ENCODE measurements around the gene TMEM134.

TMEM134 gene

DNA sequence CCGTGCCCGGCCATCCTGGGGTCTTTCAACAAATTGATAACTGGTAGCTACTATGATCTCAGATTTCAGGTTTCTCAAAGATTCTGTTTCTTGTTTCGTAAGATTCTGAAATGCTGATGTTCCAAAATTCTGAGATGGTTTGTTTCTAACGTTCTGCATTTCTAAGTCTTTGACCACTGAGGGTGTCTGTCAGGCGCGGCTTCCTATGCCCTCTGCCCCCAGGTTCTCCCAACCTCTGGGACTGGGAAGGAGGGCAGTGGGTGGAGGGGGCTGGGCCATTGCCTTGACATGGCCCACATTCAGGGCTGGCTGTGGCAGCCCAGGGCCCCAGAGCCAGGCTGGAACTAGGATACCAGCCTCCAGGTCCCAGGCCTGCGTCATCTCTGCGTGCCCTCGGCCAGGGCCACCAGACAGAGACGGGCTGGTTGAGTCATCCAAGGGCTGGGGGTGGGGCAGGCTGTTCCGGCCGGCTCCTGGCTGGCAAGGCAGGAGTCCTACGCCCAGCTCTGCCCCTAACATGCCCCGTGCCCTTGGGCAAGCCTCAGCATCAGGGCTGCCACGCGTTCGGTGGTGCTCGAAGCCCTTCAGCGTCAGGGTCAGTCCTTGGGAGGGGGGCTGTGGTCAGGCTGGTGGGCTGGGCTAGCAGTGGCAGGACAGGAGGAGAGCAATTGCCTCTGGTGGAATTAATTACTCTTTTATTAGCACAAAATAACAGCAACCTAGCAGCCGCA is 5.2 kb downstream of the TMEM134 start:
- TF ChIP-seq GATA3 (IDR thresholded peaks at IDR 0.05; ENCODE audit: low read depth, low read length), result no peak
- TF ChIP-seq GATA2 (IDR thresholded peaks at IDR 0.05; ENCODE audit: low read depth, low read length), result no peak

DNA sequence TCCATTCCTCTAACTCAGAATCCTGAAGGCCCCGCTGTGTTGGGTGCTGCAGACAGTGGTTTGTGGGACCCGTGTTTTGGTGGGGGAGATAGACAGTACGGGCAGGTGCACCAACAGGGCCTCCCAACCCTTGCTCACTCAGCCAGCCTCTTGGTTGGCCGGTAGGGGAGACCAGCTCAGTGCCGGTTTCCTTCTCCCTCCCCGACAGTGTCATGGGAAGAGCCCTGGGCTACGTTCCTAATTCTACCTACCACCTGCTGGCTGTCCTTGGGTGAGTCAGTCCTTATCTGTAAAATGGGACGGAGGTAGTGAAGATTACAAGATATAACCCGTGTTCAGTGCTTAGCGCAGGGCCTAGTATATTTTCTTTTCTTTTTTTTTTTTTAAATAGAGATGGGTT is 5.9 kb downstream of the TMEM134 start:
- TF ChIP-seq GATA3 (IDR thresholded peaks at IDR 0.05; ENCODE audit: low read depth, low read length) (no peak), GATA2 (IDR thresholded peaks at IDR 0.05; ENCODE audit: low read depth, low read length) (no peak)

DNA sequence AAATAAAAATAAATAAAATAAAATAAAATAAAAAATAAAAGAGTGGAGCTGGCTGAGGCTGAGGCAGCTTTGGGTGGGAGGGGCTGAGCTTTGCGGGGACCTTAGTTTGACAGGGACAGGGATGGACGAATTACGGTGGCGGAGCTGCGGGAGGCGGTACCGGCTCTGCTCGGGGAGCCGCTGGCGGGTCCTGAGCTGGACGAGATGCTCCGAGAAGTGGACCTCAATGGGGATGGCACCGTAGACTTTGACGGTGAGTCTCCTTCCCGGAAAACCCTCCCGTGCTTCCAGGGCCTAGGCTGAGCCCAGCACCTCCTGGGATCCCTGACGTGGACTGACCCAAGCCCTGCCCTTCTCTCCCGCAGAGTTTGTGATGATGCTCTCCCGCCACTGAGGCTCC is 10.8 kb downstream of the TMEM134 start:
- TF ChIP-seq GATA3 (IDR thresholded peaks at IDR 0.05; ENCODE audit: low read depth, low read length), result no peak
- no peak for TF ChIP-seq GATA2 (IDR thresholded peaks at IDR 0.05; ENCODE audit: low read depth, low read length)

DNA sequence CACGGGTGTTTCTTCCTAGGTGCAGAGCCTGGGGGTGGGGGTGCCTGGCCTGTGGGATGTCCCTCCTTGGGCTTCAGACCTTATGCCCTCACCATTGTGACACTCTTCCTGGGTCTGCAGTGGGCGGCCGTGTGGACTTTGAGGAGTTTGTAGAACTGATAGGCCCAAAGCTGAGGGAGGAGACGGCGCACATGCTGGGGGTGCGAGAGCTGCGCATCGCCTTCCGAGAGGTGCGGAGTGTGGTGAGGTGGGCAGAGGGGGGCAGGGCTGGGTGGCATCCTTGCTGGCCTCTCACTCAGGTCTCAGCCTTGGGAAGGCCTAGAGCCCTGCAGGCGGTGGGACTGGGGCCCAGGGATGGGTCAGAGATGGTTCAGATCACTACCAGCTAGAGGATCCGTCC is 11.6 kb downstream of the TMEM134 start:
- TF ChIP-seq GATA2 (IDR thresholded peaks at IDR 0.05; ENCODE audit: low read depth, low read length), result no peak
- no peak for TF ChIP-seq GATA3 (IDR thresholded peaks at IDR 0.05; ENCODE audit: low read depth, low read length)

GRCh38 chr11:67456068-67456705 is 12.9 kb downstream of the TMEM134 start:
- TF ChIP-seq GATA2 (IDR thresholded peaks at IDR 0.05; ENCODE audit: low read depth, low read length), result no peak
- TF ChIP-seq GATA3 (IDR thresholded peaks at IDR 0.05; ENCODE audit: low read depth, low read length), result no peak

DNA sequence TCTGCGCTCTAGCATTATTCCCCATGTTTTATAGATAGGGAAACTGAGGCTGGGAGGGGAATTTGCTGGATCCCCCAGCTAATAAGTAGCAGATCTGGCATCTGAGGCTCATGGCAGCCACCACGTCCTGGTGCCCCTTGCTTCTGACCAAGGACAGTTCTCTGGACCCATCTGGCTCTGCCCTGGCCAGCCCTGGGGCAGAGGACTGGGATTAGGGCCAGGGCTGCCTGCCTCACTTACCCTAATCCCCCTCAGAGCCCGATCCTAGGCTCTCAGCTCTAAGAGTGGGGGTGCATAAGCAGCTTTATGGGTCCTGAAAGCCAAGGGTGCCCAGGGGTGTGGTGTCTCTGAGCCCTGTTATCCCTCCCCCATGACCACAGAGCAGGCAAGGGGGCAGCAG is 14.0 kb downstream of the TMEM134 start, which contains the start of gene CABP4:
Gene CABP4 (plus strand): TSS at position 301 of the 400 bp plus-strand sequence. CDS start 70 bp downstream, at position 371.
- no peak for TF ChIP-seq GATA3 (IDR thresholded peaks at IDR 0.05; ENCODE audit: low read depth, low read length)
- no peak for TF ChIP-seq GATA2 (IDR thresholded peaks at IDR 0.05; ENCODE audit: low read depth, low read length)

GRCh38 chr11:67453816-67454732 is 15.0 kb downstream of the TMEM134 start:
- TF ChIP-seq GATA3 (IDR thresholded peaks at IDR 0.05; ENCODE audit: low read depth, low read length) (no peak), GATA2 (IDR thresholded peaks at IDR 0.05; ENCODE audit: low read depth, low read length) (no peak)

GRCh38 chr11:67452141-67452952 is 16.7 kb downstream of the TMEM134 start, which contains the start of gene GPR152:
GPR152 (minus strand) TSS chr11:67452729; CDS start chr11:67452724, 5 bp downstream.
- TF ChIP-seq GATA3 (IDR thresholded peaks at IDR 0.05; ENCODE audit: low read depth, low read length), result no peak
- TF ChIP-seq GATA2 (IDR thresholded peaks at IDR 0.05; ENCODE audit: low read depth, low read length), result no peak

DNA sequence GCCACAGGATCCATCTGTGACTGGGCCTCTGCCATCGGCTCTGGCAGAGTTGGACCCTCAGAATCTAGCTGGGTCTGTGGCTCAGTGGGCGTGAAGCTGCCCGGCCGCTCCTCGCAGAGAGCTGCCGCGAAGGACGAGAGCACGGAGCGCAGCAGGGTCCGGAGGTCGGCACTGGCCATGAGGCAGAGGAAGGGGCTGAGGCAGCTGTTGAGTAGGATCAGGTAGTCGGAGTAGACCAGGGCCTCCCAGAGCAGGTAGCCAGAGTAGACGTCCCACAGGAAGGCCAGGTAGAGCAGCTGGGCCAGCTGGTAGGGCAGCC is 17.4 kb downstream of the TMEM134 start:
- TF ChIP-seq GATA2 (IDR thresholded peaks at IDR 0.05; ENCODE audit: low read depth, low read length), result no peak
- TF ChIP-seq GATA3 (IDR thresholded peaks at IDR 0.05; ENCODE audit: low read depth, low read length), result no peak

GRCh38 chr11:67450796-67451657 is 18.0 kb downstream of the TMEM134 start:
- TF ChIP-seq GATA3 (IDR thresholded peaks at IDR 0.05; ENCODE audit: low read depth, low read length), result no peak
- no peak for TF ChIP-seq GATA2 (IDR thresholded peaks at IDR 0.05; ENCODE audit: low read depth, low read length)

DNA sequence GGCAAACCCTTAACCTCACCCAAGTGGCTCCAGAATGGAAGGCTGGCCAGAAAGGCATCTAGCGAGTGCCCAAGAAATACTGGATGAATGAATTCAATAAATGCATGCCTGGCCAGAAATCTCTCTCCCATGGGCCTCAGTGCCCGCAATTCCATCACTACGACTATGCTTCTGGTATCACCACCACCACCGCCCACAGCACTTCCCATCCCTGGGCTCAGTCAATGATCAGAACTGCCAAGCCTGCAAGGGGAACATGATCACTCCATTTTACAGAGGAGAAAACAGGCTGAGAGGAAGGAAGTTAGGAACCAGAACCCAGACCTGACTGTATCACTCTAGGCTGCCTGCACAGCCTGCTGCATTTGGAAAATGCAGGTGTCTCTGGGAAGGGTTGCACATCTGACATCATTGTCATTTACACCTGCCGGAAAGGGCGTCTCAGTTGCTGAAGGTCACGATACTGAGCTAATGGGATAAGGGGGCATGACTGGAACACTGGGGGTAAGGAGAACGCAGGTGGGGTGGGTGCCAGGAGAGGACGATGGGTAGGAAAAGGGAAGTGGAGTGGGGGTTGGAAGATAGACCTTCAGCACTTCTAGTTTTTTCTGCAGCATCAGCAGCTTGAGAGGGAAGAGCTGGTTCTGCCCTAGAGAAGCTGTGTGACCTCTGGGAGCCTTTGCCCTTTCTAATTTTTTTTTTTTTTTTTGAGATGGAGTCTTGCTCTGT is 19.8 kb downstream of the TMEM134 start:
- TF ChIP-seq GATA2 (IDR thresholded peaks at IDR 0.05; ENCODE audit: low read depth, low read length) (no peak), GATA3 (IDR thresholded peaks at IDR 0.05; ENCODE audit: low read depth, low read length) (no peak)

DNA sequence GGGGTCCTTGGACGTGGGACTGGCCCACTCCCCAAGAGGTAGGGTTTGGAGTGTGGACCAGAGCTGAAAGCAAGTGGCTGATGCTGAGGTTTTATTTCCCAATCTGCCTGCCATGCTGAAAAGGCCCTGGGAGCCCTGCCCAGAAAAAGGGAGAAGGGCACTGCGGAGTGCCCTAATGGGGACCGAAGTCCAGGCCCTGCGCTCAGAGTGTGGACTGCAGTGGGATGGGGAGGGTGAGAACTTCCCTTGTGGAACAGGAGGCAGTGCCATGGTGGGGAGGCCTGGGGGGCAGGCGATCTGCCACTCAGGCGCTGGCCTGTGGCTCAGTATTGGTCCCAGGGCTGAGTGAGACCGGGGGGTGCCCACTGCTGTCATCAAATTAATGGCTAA is 20.8 kb downstream of the TMEM134 start:
- TF ChIP-seq GATA2 (IDR thresholded peaks at IDR 0.05; ENCODE audit: low read depth, low read length), result no peak
- TF ChIP-seq GATA3 (IDR thresholded peaks at IDR 0.05; ENCODE audit: low read depth, low read length), result no peak

Data from SH-SY5Y (cell line).